Anterior cingulate cortex (tissue), 58 donors: ENCODE data around the gene RIN3.

ENCODE experiments used
- DNase-seq, 58 donors: peaks; one replicate each; lab custom pipeline; 2025; lab: John Stamatoyannopoulos, UW

The RIN3 gene

GRCh38 chr14:92586963-92587699 lies 73.5 kb downstream of the RIN3 start:
- no peak for DNase-seq

GRCh38 chr14:92587700-92588085 lies 74.1 kb downstream of the RIN3 start:
- no peak for DNase-seq

- DNase-seq, result no peak
These were observed 75.8 kb downstream of the RIN3 start for GRCh38 chr14:92589213-92589852.

GRCh38 chr14:92590176-92590575 lies 76.6 kb downstream of the RIN3 start:
- no peak for DNase-seq

GRCh38 chr14:92590941-92591340 lies 77.4 kb downstream of the RIN3 start:
- no peak for DNase-seq

- no peak for DNase-seq
These were observed 77.8 kb downstream of the RIN3 start for GRCh38 chr14:92591346-92591745.

- DNase-seq, result no peak
These were observed 81.7 kb downstream of the RIN3 start for GRCh38 chr14:92595267-92595666.

- no peak for DNase-seq
These were observed 82.8 kb downstream of the RIN3 start for GRCh38 chr14:92596331-92596907.

- DNase-seq, result no peak
These were observed 84.6 kb downstream of the RIN3 start for GRCh38 chr14:92597906-92598905.

- no peak for DNase-seq
These were observed 86.2 kb downstream of the RIN3 start for GRCh38 chr14:92599811-92600210.

GRCh38 chr14:92600318-92601053 lies 86.9 kb downstream of the RIN3 start:
- peak in 4 of 58 donors; percentile 13 to 29 (median 20) for DNase-seq

GRCh38 chr14:92601131-92601710 lies 87.6 kb downstream of the RIN3 start:
- DNase-seq, result no peak

- no peak for DNase-seq
These were observed 88.3 kb downstream of the RIN3 start for GRCh38 chr14:92601757-92602417.

GRCh38 chr14:92603309-92604242 lies 90.0 kb downstream of the RIN3 start:
- DNase-seq, result peak in 45 of 58 donors; percentile 7 to 77 (median 38)

GRCh38 chr14:92605274-92605940 lies 91.8 kb downstream of the RIN3 start:
- no peak for DNase-seq

- DNase-seq, result no peak
These were observed 93.7 kb downstream of the RIN3 start for GRCh38 chr14:92607251-92607650.

- DNase-seq, result no peak
These were observed 94.3 kb downstream of the RIN3 start for GRCh38 chr14:92607702-92608429.
